Stimulated activated naive CD4-positive, alpha-beta T cell treated with Interleukin-2 at 50 U/mL for 16 hours (primary cell): ENCODE measurements around the gene DHCR7.

Experiments used
- DNase-seq: peaks from one replicate; lab custom pipeline; 2025; lab: John Stamatoyannopoulos, UW

Gene DHCR7

DNA sequence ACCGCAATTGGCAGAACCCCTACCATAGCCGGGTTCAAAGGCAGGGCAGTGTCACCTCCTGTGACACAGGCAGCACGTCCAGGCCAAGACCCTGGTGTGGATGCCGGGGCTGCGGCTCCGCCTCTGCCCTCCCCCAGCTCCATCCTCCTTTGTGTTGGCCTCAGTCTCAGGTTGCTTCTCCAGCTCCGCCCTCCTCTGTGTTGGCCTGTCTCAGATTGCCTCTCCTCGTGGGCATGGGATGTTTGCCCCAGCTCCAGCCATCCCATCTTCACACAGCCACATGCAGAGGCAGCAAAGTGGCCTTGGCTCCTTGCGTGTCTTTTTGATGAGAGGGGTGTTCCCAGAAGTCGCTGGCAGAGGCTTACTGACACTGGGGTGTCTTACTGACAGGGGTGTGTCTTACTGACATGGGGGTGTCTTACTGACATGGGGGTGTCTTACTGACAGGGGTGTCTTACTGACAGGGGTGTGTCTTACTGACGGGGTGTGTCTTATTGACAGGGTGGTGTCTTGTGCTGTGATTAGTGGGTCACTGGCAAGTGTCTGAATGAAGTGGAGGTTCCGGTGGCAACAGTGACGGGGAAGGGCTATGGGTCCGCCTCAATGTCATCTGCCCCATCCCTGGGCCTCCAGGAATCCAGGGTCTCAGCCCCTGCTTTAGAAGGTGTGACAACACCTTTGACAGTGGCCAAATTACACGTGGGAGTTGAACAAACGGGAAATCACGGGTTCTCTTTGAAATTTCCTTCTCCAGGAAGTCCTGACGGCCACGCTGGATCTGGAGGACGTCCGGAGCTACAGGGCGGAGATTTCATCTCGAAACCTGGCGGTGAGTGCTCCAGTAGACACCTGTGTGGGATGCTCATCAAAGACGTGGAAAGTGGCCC lies 29.7 kb upstream of the DHCR7 start:
- no peak for DNase-seq

- DNase-seq = no peak
Measured at GRCh38 chr11:71476926-71477640, 28.9 kb upstream of the DHCR7 start.

DNA sequence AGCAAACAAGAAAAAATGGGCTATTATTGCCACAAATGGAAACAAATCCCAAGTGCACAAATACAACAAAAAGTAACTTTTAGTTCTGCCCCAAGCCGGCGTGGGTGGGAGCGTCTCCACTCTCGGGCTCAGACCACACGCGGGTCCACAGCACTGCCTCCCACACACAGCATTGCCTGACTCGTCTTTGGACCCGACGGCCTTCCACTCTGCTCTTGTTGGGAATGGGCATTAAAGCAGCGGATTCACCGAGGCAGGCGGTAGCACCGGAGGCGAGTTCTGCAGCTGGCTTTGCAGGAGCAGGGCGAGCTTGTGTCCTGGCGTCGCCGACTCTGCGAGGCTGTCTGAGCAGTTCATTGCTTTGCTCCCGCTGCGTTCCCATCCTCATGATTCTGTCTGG lies 27.8 kb upstream of the DHCR7 start:
- DNase-seq = no peak

DNA sequence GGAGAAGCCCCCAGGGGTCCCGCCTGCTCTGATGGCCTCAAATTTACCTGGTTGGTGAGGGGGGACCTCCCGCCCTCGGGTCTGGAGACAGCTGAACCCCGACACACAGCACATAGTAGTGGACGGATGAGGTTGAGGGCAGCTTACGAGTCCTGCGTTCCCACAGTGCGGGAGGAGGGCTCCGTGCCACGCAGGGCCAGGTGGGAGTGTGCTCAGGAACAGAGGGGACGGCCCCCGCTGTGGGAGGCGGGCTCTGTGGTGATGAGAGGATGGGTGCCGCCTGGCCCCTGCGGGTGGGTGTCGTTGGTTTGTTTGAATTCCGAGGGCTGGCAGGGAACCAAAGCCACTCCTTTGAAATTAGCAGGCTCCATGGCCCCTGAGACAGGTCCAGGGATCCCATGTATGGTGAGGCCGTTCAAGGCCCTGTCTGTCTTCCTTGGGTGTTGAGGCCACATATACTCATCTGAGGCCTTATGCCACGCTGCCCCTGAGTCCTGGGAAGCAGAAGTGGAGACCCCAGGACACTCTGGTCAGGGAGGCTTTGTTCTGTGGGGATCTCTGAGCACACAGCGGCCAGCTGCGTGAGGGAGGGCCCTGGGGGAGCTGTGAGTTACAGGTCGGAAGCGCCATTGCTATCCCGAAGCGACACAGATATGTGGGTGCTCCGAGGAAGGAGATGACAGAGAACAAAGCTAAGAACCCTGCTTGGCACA lies 26.7 kb upstream of the DHCR7 start:
- DNase-seq = no peak

DNA sequence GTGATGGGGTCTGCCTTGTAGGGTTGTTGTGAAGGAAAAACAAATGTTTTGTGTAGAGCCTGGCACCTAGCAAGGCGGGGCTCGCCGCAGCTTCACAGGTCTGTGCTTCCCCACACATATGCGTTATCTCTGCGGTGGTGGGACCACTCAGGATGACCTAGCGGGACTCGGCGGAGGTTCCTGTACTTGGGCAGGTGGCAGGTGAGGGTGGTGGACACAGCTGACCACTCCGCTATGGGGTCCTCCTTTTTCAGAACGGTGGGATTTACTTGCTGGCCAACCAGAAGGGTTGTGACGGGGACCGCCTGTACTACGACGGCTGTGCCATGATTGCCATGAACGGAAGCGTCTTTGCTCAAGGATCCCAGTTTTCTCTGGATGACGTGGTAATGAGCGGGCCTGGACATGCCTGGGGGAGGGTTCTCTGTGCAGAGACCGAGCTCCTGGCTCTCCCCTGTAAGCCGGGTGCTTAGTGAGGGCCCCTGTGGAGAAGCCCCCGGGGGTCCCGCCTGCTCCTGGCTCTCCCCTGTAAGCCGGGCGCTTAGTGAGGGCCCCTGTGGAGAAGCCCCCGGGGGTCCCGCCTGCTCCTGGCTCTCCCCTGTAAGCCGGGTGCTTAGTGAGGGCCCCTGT lies 26.1 kb upstream of the DHCR7 start:
- no peak for DNase-seq

- DNase-seq = no peak
Measured at GRCh38 chr11:71473793-71474080, 25.5 kb upstream of the DHCR7 start.

DNA sequence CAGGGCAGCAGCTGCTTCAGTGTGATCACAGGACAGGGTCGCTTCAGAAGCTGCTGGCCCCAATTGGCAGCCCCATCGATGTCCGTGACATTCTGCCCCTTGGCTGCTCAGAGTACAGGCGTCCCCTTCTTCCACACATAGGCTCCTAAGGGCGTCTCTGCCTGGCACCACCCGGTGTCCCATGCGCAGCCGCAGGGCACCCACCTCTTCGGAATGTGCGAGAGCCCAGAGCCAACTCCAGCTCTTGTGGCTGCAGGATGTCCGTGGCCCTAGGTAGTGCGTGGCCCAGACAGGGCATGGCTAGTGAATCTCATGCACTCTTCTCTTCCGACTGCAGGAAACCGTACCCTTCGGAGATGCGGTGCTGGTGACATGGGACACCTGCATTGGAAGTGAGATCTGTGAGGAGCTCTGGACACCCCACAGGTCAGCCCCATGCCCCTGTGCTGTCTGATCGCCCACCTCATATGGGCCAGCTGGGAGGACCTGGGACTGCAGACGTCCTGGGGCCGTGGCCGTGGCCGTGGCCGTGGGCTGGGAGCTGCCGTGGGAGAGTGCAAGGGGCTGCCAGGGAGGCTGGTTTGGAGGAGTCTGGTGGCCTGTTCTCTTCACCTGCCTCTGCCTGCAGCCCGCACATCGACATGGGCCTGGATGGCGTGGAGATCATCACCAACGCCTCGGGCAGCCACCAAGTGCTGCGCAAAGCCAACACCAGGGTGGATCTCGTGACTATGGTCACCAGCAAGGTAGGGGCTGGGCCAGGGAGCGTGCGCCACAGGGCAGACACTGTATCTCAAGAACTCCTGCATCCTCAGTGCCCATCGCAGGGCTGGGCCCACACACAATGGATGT lies 25.0 kb upstream of the DHCR7 start:
- no peak for DNase-seq

- DNase-seq = no peak
Measured at GRCh38 chr11:71472357-71472885, 24.2 kb upstream of the DHCR7 start.

DNA sequence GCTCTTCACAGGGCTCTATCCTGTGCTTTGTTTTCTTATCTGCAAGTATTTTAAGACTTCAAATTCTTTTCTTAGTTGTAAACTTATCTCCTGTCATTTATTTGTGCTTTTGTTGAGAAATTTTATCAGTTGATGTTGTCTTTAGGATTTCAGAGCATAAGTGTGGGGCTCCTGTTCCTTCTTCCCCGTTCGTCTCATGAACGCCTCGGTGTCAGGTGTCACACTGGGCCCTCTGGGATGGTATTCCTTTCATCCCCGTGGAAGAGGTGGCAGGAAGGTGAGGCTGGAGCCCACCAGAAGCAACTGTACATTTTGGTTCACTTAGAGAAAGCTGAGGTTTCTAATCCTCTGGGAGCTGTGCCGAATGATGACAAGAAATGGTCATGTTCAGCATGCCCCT lies 22.8 kb upstream of the DHCR7 start:
- no peak for DNase-seq

DNA sequence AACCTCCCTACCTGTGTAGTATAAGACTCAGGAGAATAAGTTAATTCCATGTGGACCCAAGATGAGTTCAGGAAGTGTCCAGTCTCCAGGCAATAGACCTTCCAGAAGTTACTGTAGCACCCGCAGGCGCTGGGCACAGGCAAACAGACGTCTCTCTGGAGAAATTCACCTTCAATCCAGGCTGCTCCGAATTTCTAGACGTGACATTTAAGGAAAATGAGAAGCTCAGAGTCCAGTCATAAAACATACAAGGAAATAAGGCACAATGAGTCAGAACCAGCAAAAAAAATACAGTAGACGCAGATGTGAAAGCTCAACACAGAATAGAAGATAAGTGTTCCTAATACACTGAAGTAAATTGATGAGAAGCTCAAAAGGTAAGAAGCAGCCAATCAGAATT lies 19.0 kb upstream of the DHCR7 start:
- DNase-seq = no peak

DNA sequence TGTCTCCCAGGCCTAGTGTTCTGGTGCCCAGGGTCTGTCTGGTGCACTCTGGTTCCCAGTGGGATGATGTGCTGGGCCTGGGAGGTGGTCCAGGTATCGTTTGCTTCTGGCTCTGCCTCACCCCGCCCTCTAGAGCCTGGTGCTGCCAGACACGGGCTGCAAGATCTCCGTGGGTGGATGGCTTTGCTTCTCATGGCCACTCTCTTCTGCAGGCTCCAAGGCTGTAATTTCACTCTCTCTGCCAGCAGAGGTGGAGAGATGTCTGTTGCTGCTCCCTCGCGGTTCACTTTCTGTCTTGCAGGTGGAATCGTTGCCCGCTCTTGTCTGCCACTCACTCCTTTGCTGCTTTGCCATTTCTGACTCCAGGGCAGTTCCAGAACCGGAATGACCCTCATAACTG lies 18.2 kb upstream of the DHCR7 start:
- no peak for DNase-seq

- no peak for DNase-seq
Measured at GRCh38 chr11:71465054-71465453, 16.9 kb upstream of the DHCR7 start.

DNA sequence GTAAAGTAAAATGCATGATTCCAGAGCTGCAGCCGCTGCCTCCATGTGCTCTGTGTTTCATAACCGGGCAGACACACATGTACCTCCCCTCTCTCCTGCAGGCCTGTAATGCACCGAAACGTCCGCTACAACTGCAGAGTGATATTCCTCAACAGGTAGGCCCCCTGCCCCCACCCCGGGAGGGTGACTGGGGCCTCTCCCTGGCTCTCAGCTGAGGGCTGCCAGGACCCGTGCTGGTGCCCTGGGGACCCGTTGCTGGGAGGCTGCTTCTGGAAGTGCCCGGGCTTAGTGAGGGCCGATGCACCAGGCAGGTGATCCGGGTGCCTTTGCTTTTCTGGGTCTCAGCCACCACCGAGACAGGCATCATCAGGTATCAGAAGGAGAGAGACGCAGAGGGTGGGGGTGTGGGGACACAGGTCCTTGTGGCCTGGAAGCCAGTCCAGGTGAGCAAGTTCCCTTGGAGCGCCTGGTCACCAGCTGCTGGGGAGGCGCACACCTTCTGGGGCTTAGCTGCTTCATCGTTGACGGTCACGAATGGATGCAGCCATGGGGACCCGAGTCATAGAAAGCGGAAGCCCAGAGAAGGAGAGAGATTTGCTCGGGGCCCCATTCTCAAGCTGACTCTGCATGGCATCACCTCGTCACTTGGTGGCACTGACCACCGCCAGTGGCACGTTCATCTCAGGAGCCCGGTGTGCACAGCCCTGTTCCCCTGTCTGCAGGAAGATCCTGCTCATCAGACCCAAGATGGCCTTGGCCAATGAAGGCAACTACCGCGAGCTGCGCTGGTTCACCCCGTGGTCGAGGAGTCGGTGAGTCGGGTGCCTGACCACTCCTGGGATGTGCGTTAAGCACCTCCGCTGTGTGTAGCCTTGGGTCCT lies 15.4 kb upstream of the DHCR7 start:
- no peak for DNase-seq

- no peak for DNase-seq
Measured at GRCh38 chr11:71462726-71463125, 14.5 kb upstream of the DHCR7 start.

- DNase-seq = no peak
Measured at GRCh38 chr11:71461696-71462095, 13.5 kb upstream of the DHCR7 start.

DNA sequence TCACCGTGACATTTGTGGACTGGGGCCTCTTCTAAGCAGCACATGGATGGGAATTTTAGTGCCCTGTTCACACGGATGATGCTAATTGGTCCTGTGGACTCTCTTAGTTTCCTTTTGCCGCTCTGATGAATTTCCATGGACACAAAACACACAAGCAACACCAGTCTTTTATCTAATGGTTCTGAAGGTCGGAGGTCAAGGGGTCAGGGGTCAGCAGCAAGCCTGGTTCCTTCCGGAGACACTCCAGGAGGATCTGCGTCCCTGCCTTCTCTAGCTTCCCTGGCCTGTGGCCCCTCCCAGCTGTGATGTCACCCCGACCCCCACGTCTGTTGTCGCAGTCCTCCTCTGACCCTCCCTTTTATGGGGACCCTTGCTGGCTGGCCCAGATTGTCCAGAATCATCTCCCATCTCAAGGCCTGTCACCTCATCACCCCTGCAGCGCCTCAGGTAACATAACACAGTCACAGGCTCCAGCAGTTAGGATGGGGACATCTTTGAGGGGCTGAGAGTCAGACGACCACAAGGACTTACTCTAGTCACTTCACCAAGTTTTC lies 11.7 kb upstream of the DHCR7 start:
- no peak for DNase-seq

DNA sequence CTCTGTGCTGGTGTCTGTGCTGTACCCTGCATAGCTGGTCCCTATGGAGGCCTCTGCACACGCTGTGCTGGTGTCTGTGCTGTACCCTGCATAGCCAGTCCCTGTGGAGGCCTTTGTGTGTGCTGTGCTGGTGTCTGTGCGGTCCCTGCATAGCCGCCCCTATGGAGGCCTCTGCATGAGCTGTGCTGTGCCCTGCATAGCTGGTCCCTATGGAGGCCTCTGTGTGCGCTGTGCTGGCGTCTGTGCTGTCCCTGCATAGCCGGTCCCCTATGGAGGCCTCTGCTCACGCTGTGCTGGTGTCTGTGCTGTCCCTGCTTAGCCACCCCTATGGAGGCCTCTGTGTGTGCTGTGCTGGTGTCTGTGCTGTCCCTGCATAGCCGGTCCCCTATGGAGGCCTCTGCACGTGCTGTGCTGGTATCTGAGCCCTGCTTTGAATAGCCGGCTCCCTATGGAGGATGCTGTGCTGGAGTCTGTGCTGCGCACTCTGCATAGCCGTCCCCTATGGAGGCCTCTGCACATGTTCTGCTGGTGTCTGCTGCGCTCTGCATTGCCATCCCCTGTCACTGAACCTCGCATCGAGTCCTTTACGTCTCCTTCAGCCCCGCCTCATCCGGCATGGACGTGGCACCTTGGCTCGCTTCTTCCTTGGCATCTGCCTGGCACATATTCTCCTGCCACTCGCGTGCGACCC lies 11.0 kb upstream of the DHCR7 start:
- no peak for DNase-seq

- DNase-seq = no peak
Measured at GRCh38 chr11:71458146-71459070, 10.2 kb upstream of the DHCR7 start.
